Left colon (tissue), 2 donors: Measurements from ENCODE around the gene MAP7. TPM values are rescaled to one million over a fixed set of nuclear protein-coding genes. Genes with fewer than 3 reads are reported as not detected.
"Not testable (repeated sequence)": the region's sequence is repeated elsewhere in the genome, so short reads cannot be mapped to it uniquely, and the experiment has no call there.

Experiments
- ATAC-seq: fragments of 200-7000 bp; cut with Tn5 transposase; one replicate; pipeline ENCODE4 v1.9.1; 2020; ENCODE audit warnings: mild to moderate bottlenecking, moderate library complexity
- DNase-seq, 2 donors: peaks; one replicate each; pipeline ENCODE4 v3.0.0-alpha.2; 2020
- intact Hi-C, 2 donors: fragments of 100-400 bp; cut with DNase I in 1 of 2; cut with micrococcal nuclease in 1 of 2; formaldehyde crosslinking; loops; one replicate each; pipeline versions ENCODE4 v1.11.2 to v1.14.0; 2022; cut with DNase I, micrococcal nuclease
- total RNA-seq, 2 donors: library from RNA; stranded (reverse); fragmentation: NEBNext Ultra II Directional; extraction: Animal tissue kit (Norgen Biotek cat#: 25700); gene quantifications; one replicate each; pipeline ENCODE4 v1.2.1, GENCODE V29; 2021
- donor health status: DM: no; HTN: no; CAD: no.
- donor health status: DM: yes; HTN: yes; CAD: no.

MAP7 gene
- total RNA-seq, 2 donors from 2014 or later = 72.6 to 82.7 TPM

DNA sequence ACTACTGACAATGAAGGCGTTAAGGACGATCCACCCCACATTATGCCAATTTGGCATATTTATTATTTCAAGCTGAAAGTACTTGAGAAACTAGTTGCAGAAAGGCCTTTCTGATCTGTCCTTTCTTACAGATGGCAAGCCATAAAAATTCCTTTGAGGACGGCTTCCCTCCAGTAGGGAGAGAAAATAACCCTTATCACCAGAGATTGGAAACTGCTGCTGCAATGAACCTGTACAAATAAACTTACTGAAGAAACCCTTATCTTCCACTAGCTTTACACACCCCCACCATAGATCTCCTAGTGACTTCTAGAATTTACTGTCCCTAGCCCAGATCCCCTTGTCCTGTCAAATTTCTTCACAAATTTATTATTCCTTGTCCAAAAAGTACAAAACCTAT lies 105.2 kb downstream of the MAP7 start:
- DNase-seq = no peak
- ATAC-seq = peak; percentile 74
- intact Hi-C loops = no loop called here

DNA sequence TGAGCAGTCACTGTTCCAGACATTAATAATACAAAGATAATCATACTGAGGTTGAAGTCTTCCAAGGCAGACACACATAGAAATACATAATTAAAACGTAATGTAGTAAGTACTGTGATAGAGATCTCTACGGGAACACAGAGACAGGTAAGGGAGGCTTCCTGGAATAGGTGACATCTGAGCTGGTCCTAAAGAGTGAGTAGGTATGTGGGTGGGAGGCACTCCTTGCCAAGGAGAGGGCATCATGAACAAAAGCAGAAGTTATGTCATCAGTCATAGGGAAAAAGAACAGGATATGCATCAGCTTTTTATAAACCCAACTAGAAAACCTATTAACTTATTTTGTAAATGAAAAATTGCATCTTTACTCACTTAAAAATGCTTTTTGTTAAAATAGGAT lies 110.0 kb downstream of the MAP7 start:
- DNase-seq = no peak
- intact Hi-C loops = no loop called here
- ATAC-seq = peak; percentile 29

DNA sequence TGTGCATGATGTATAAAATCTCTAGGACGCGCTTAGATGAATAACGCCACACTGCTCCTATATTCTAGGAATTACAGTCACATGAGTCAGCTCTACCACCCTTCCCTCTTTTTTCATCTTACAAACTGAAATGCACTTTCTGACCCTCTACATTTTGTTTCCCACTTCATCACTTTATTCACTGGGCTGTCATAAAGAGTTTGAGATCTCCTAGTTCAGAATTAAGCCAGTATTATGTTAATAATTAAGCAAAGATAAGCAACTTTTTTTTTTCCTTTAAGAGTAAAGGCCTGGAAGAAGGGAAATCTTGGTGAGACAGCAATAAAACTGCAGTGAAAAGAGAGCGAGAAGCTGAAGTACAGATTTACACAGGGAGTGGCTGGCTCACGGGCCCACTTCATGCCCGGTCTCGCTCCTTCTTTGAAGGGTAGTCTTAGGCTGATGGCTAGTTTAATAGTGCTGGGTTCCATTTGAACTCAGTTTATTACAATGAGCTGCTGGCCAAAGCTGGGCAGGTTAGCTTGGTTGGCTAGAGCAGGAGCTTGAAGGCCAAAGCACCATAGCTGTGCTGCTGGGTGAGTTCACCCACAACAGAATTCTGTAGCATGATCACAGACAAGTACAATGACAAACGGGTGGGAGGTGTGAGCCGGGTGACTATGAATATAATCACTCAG lies 110.6 kb downstream of the MAP7 start:
- intact Hi-C loops = no loop called here
- DNase-seq = peak; percentile 52 to 53
- peak; percentile 85 for ATAC-seq

DNA sequence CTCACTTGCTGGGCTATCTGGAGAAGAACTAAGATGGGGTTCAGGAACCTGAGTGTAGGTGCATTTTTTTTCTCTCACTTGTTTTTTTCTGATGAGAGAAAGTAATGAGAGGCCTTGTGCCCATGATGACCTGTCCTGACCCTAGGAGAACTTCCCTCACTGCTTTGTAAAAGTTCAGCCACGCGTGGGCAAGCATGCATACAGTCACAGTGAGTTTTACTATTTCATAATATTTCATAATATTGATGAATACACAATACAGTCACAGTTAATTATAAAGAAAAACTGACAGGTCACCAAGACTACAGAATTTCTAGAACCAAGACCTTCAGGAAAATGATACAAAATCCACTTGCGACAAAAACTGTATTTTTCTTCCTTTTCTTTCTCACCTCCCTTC lies 111.8 kb downstream of the MAP7 start:
- DNase-seq (no peak), ATAC-seq (no peak)
- intact Hi-C loops = no loop called here

DNA sequence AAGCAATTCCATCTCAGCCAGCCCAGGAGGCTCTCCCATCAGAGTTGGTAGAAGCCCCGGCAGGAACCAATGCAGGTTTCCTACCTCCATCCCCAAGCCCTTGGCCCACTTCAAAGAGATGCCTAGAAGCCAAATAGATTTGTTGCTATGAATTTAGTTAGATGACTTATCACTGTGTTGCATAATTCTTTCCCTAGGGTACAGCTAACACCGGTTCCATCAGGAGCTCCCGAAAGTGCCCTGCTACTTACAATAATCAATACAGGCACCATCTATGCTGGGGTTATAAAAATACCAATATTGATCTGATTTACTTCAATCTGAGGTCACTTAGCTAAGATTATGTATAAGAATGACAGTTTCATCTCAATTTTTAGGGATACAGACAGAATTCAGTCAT lies 113.0 kb downstream of the MAP7 start:
- ATAC-seq (no peak), DNase-seq (no peak)
- intact Hi-C loops = no loop called here

DNA sequence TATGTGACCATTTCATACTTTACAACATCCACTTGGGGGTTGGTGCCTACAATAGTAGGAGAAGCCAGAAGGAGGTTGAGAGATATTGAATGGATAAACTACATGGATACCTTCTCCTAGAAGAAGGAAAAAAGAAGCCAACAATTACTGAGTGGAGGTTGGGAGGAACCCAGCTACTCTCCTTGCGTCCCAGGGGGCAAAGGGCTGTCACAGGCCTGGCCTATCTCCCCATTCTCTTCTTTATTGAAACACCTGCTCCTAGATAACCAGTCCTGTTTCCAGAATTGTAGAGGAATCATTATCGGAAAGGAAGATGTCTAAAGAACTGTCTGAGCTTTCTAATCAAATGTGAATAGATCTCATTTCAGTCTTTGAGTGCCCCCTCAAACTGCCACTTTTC lies 115.1 kb downstream of the MAP7 start:
- intact Hi-C loops = no loop called here
- DNase-seq (peak in 1 of 2 donors; percentile 28), ATAC-seq (peak; percentile 47)

DNA sequence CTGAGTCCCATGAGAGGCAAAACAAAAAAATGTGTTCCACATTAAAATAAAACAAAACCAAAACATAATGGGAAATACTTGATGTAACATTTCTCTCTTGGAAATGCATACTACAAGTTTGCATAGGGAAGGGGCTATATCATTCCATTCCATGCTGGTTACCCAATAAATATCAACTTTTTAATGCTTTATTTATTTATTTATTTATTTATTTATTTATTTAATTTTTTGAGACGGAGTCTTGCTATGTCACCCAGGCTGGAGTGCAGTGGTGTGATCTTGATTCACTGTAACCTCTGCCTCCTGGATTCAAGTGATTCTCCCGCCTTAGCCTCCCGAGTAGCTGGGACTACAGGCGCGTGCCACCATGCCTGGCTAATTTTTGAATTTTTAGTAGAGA lies 118.9 kb downstream of the MAP7 start:
- ATAC-seq, DNase-seq, intact Hi-C loops: not testable (repeated sequence)

DNA sequence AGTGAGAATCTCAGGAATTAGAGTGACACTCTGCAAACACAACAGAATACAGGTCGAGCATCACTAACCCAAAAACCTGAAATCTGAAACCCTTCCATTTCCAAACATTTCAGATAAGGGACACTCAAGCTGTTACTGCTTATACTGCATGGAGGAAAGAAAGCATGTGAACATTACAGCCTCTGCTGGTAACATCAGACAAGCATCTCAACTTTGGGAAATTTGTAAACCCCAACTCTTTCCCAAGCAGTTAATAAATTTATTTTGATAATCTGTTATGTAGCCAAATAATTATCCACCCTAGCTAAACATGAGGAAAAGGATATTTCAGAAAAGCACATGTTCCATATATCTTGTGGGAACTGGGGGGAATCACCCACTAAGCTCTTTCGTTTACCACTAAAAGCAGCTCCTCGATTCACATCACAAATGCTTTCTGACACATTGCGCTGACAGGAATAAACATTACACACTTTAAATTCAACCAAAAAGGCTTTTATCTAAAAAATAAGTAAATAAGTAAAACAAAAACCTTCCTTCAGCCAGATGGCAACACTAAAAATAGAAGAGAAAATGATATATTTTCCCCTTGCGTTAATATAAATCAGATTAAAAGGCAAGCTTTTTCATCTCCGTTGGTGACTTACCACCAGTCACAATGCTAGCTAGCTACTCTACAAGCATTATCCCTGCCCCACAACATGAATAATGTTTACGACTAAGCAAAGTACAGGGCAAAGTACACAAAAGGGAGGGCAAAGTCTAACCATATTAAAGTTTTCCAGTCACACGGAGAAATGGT lies 120.8 kb downstream of the MAP7 start:
- ATAC-seq = peak; percentile 81
- no peak for DNase-seq
- intact Hi-C loops = no loop called here

DNA sequence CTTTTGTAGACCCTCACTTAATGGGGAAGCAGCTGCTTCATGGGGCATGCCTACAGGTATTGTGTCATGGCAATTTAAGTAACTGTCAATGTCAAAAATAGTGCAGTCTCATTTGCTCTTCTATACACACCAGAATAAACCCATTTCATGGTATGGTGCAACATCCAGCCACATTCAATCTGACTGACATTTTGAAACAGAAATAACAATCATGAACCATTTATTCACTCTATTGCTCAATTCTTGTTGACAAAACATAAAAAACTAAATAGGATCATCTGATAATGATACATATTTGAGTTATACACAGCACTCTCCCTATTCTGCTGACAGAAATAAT lies 122.9 kb downstream of the MAP7 start:
- DNase-seq (no peak), ATAC-seq (no peak)
- intact Hi-C loops = no loop called here

DNA sequence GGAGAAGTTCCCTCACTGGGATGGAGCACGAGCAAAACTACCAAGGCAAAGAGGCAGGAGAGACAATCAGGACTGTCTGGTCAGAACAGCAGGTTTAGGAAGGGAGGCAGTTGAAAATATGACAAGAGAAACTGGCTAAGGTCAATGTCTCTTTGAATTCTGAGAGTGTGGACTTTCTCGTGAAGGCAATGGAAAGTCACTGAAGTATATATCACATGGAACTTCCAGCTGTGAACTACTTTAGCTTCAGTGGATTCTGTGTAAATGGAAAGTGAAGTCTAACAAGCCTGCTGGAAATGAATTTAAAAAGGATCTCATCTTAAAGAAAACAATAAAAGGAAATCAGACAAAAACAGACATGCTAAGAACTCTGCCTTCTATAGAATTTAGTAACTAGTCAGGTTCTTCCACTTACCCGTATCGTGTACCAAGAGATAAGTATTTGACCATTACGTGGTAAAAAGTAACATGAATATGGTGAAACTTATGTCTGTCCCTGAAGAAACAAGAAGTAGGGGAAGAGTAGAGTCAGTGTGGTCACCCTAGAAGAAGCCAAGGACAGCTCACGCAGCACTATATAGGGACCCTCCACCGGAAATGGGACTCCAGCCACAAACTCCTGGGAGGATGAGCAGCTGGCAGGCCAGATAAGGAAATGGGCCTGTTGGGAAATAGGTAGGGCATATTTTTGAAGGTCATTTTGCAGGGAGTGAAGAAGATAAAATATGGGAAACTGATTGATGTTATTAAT lies 123.4 kb downstream of the MAP7 start:
- intact Hi-C loops = no loop called here
- DNase-seq = no peak
- no peak for ATAC-seq

DNA sequence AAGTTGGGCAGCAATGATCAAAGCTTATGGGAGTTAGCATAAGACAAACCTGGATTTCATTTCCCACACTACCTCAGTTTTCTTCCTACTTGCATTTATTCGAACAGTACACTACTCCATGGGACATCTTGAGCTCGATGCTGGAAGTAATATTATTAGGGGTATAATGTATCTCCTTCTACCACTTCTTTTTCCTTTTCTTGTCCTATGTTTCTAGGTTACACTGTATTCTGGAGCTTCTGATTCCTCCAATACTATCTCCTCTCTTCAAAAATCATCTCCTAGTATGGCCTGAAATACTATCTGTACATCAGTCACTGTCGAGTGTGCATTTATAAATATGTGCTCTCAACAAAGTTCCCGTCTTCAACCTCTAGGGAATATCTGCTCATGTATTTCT lies 124.4 kb downstream of the MAP7 start:
- ATAC-seq (no peak), DNase-seq (no peak)
- intact Hi-C loops = no loop called here

DNA sequence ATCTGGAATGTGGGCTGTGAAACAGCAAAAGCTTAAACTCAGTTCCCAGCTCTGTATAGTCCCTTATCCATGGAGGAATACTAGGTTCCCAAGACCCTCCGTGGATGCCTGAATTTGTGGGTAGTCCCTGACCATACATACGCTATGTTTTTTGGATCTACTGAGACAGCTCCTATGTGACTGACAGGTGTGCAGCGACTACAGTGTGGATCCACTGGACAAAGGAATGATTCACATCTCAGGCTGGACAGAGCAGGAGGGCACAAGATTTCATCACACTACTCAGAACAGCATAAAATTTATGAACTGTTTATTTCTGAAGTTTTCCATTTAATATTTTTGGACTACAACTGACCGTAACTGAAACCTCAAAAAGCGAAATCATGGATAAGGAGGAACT lies 125.3 kb downstream of the MAP7 start:
- intact Hi-C loops = no loop called here
- DNase-seq (no peak), ATAC-seq (no peak)

DNA sequence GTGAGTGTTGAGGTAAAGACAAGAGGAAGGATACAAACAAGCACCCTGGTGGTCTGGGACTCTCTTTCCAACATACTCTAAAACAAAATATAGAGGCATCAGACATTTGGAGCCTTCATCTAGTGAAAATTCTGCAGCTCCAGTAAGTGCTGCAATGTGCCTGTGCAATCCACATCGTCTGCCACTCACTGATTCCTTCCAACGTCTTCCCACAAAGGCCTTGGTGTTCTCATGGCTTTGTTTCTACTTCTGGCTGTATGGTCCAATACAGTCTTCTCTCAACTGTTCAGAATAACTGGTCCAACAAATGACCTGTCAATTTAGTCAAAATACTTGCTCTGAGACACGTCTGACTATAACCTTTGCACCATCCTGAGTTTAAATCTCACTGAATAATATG lies 125.8 kb downstream of the MAP7 start:
- intact Hi-C loops = no loop called here
- ATAC-seq = no peak
- DNase-seq = no peak

DNA sequence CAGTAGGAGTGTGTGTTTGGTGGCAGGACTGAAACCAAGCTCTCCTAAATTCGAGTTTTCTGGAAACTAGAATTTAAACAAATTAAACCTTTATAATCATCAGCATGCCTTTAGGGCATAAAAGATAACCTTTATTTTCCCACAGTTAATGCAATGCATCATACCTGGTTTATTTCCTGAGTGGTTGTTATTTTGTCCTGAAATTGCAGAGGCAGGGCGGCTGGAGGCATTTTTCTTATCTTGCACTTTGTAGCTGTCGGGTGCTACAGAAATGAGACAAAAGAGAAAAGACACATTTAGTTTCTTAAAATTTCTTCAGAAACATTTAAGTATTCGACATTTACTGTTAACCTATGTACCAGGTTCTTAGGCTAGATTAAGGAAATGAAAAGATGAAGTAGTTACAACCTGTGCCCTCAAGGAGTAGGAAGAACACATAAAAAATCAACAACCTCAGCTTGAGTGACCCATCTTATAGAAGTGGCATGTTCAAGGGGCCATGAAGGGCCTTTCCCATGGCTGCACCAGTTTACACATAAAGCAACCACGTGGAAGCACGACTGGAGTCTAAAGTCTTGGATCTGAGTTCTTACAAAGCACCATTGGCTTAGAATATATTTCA lies 128.6 kb downstream of the MAP7 start:
- DNase-seq = no peak
- intact Hi-C loops = no loop called here
- ATAC-seq = peak; percentile 67

DNA sequence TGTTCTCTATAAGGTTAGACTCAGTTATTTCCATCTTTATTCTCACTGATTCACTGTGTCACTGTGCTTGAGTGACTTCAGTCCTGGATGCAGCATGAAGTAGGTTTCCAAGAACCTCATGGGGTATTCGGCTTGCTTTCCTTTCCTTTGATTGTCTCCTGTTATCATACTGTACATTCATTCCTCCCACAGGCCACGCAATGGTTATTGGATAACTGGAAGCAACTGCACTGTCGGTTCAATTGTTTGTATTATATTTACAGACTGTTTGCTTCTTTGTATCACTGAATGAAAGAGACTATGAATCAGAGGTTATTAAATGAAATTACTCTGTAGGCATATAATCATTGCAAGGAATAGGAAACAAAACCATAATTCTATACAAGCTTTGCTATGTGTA lies 129.4 kb downstream of the MAP7 start:
- peak; percentile 83 for ATAC-seq
- no peak for DNase-seq
- intact Hi-C loops = no loop called here

DNA sequence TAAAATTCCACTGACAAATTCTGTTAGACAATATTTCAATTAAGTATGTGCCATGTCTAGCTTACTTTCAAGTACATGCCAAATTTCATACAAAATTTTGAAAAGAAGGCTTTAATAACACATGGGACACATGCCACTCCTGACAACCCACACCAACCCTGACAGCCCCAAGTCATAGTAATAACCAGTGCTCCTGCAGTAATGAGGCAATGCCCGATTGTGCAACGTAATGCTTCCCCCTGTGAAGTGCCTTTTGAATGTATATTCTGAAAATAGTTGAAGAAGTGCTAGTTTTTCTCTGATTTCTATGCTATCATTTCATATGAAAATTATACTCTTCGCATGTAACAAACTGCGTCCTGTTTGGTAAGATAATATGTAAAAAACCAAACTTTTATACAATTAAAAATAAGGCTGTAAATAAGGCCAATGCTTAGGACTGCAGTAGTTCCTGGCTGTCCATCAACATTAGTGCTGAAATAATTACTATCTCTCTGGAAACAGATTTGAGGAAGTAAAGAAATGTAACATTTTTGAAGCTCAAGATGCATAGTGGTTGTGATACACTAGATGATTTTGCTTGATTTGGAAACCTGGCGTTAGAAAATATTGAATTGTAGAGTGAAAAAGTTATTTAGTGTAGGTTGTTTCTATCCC lies 134.7 kb downstream of the MAP7 start:
- ATAC-seq = no peak
- no peak for DNase-seq
- intact Hi-C loops = no loop called here

DNA sequence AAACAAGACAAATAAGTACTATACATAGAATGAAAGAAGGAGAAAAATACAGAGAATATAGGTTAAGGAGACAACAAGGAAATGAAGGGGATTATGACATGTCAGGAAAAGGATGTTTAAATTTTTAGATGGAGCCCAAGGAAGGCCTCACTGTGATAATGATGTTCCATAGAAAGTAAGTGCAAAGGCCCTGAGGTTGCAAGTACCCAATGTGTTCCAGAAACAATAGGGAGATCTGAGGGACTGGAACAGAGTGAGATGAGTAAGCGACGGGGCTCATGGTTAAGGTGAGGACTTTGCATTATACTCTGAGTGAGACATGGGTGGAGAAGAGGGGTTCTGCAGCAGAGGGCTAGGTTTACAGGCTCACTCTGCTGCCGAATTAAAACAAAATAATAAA lies 137.8 kb downstream of the MAP7 start:
- ATAC-seq (no peak), DNase-seq (no peak)
- intact Hi-C loops = no loop called here

DNA sequence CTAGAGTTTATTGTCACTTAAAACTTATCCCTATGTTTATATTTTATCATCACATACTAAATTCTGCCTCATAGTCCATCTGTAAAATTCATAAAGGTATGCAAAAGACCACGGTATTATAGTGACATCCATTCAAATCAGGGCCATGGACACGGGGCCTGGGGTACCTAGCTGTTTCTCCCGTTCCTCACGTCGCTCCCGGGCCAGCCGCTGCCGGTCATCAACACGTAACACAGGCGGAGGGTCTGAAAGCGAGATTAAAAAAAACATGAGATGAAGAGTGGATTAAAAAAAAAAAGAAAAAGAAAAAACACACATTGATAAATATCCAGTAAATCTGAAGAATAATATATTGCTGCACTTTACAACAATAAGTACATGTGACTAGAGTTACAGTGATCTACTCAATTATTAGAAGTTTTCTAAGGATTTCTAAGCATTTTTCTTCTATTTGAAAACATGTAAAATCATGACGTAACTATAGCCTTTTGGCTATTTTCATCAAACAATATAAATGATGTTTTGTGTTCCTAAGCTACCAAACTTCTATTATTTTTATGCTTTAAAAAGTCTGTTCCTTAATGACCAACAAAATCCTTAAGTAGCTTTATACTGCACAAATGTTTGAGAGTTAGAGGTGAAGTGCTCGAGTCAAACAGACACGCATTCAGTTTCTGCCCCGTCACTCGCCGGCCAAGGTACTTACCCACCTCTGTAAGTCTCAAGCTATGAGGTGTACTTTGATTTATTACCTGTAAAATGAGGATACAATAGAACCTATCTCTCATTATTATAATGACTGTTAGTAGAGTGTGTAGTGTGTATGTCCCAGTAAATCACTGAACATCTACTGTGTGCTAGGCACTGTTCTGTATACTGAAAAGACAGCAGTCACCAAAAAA lies 138.5 kb downstream of the MAP7 start:
- intact Hi-C loops = no loop called here
- peak; percentile 53 to 66 for DNase-seq
- peak; percentile 89 for ATAC-seq
